ENCODE data around the gene ANKRD27.

DNA sequence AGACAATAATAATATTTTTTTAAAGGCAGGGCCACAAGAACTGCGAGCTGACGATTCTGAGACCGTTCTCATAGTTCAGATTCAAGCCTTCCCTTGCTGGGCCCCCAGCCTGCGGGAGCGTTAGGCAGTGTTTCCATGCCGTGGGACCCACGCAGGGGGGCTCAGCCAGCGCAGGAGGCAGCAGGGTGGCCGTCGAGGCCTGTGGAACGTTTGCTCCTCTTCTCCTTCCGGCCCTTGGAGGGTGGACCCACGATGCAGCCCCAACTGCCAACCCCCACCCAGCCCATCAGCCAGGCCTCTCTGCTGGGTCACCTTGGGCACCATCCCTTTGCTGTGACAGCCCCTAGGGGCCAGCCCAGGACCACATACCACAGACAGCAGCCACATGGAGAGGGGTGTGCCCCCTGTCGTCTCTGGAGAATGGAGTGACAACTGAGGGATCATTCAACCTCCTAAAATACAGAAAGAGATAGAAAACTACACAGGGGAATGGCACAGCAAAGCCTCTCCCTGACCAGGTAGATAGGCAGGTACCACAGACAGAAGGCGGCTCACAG is 47.2 kb downstream of the ANKRD27 start:
- TF ChIP-seq, protein P1, sequence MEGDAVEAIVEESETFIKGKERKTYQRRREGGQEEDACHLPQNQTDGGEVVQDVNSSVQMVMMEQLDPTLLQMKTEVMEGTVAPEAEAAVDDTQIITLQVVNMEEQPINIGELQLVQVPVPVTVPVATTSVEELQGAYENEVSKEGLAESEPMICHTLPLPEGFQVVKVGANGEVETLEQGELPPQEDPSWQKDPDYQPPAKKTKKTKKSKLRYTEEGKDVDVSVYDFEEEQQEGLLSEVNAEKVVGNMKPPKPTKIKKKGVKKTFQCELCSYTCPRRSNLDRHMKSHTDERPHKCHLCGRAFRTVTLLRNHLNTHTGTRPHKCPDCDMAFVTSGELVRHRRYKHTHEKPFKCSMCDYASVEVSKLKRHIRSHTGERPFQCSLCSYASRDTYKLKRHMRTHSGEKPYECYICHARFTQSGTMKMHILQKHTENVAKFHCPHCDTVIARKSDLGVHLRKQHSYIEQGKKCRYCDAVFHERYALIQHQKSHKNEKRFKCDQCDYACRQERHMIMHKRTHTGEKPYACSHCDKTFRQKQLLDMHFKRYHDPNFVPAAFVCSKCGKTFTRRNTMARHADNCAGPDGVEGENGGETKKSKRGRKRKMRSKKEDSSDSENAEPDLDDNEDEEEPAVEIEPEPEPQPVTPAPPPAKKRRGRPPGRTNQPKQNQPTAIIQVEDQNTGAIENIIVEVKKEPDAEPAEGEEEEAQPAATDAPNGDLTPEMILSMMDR (IDR thresholded peaks at IDR 0.05) = no peak
- TF ChIP-seq POLR2A (IDR thresholded peaks at IDR 0.05) = no peak

Measured in lower leg skin (tissue), 3 donors.